NCI-H345 treated with DMSO at 0.1 percent for 48 hours (cell line): Measurements from ENCODE around the gene PCMT1.
"Not testable (repeated sequence)": the region's sequence is repeated elsewhere in the genome, so short reads cannot be mapped to it uniquely, and the experiment has no call there.

Experiments used
- DNase-seq: peaks from one replicate; lab custom pipeline; 2025; ENCODE audit not compliant: unreplicated experiment; lab: John Stamatoyannopoulos, UW

The PCMT1 gene

DNA sequence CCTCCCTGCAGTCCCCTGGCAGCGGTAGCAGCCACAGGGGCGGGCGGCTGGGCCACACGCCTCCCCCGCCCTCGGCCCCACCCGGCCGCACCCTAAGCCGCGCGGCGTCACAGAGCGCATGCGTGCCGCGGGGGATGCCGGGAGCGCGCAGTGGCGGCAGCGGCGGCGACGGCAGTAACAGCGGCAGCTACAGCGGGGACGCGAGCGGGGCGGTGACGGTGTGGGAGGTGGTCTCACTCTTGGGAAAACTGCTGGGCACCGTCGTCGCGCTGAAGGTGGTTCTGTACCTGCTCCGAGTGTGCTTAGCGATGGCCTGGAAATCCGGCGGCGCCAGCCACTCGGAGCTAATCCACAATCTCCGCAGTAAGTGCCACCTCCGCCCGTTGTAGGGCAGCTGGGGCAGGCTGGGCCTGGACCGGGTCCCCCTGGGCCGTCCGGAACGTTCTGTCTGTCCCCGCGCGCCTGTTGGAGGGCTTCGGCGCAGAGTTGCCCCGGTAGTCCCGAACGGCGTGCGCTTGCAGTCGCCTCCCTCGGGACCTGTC lies at the start of gene PCMT1:
Gene PCMT1 (plus strand): TSS at position 148 of the 542 bp plus-strand sequence. CDS start 161 bp downstream, at position 309.
- peak; percentile 75 for DNase-seq

DNA sequence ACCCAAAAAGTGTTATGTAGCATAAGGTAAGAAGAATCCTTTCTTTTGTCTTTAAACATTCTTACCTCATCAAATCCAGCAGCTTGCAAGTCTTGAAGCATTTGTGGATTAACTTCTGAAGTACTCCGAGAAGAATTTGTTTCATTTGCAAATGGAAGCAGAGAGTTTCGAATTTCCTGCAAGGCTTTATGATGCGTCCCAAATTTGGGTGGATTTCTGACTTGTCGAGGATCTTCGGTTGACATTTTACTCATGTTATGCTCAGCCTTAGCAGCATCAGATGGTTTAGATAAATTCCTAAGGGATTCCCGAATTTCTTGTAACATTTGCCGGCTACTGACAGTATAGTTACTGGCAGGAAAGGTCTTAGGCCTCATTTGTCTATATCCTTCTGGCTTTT lies 47.8 kb upstream of the PCMT1 start:
- DNase-seq: no peak

DNA sequence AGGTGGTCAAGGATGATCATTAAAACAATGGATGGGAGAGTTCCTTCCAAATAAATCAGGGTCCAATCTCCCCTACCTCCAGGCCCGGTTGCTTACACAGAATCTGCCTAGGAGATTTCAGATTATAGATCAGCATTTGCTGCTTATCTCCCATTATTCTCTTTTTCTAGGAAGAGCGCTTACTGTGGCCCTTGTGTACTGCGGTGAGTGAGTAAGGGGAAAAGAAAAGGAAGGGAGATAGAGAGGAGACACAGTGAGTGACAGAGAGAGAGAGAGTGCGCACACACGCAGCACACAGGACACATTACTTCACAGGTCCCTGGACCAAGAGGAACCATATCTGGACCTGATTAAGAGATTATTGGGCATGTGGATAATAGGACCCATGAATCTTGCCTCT lies 37.8 kb upstream of the PCMT1 start:
- DNase-seq: no peak

DNA sequence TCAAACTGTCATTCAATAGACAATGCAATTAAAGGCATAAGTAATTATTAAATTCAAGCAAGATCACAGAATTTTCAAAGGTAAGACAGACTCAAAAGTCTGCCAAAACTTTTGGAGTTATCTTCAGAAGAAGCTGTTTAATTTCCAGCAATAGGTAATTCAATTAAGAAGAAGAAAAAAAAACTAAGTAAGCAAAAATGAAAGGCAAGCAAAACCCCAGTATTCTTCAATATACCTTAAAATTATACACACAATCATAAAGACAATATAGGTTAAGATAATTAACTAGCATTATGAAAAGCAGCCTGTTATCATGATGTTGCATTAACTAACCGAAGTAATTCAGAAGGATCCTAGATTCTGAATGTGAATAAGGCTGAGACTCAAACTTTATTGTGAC lies 35.1 kb upstream of the PCMT1 start:
- no peak for DNase-seq

DNA sequence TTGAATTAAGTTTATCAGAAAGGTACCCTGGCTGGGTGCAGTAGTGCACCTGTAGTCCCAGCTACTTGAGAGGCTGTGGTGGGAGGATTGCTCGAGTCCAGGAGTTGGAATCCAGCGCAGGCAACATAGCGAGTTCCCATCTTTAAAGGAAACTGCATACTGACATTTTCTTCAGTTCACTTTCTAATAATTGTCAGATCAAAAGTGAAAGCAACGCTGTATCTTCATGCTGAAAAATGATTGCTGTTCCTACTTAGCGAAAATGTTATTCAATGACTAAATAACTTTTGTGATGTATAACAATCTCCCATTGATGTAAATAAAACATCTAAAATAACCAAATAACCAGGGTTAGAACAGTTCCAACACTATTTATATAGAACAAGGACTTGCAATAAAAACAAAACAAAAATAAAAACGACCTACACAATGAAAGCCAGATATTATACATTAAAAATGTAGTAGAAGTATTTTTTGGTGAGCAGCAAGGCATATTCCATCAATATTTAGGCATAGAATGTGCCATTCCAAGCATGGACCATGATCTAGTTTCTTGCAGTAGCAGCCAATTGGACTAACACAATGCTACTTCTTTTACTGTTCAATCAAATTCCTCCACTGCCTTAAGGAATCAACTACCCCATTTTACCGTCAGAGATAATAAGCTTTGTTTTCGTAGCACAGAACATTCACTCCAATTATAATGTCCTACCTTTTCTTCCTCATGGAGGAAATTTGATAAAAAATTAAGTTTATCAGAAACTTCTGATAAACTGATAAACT lies 33.2 kb upstream of the PCMT1 start:
- DNase-seq: no peak

DNA sequence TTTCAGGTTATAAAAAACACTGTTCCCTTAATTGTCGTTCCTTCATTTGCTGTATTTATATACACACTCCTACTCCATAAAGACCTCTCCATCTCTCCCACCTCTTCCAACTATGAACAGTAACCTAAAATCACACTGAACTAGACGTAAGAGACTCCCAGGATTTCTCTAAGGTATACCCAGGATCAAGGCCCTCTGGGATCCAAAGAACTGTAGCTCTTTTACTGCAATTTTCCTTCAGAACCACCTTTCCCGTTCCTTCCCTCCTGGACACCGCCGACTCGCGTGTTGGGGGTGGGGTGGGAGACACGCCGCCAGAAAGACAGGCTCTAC lies 32.3 kb upstream of the PCMT1 start:
- peak; percentile 54 for DNase-seq

DNA sequence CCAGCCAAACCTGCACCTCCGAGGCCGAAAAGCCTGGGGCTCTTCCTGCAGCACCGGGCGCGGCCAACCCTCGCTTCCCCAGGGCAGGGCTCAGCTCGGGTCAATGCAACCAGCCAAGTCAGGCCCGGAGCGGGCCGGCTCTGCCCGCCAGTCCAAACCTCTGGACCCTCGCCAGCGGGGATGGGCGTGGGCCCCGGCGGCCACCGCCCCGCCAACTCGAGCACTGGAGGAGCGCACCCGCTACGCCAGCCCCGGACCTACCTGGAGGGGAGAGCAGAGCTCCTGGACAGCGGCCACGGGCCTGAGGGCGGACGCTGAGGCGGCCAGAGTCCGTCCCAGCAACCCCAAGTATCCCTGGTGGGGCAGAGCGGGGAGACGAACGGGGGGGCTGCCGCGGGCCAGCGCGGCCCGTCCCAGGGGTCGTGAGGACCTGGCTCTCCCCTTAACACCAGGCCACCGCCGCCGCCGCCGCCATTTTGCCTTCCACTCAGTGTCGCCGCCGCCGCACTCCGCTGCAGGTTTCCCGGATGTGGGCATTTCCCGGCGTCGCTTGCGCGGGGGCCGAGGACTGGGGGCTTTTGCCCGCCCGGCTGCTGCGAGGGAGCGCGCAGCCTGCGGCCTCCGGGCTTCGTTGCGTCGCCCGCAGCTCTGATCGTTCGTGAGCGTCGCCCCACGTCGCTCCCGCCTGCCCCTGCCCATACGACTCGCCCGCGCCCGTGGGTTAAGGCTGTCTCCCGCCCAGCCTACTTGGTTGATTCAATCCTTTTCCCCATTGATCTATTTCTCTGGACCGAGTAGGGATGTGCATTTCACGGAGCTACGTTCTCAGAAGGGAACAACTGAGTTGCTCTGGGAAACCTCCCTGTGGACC lies 31.7 kb upstream of the PCMT1 start, which contains the start of gene LATS1:
Gene LATS1 (minus strand): TSS at position 514 of the 871 bp plus-strand sequence. CDS start 15,975 bp downstream, outside the sequence.
- DNase-seq: peak; percentile 79

DNA sequence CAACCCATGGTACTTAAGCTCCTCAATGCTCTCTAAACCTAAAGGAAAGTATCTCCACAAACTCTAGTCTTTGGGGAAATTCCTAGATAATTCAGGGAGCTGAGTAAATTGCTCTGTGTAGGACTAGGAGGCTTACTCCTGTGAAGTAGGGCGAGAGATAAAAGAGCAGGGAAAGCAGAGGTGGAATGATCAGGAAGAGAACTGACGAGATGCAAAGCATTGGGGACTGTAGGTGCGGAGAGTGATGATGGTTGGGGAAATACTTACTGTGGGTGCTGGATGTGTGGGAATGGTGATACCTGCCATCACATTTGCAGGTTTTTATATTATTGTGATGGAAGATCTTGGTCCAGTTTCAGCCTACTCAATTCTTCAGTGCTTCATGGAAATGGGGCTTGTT lies 30.0 kb upstream of the PCMT1 start:
- no peak for DNase-seq

DNA sequence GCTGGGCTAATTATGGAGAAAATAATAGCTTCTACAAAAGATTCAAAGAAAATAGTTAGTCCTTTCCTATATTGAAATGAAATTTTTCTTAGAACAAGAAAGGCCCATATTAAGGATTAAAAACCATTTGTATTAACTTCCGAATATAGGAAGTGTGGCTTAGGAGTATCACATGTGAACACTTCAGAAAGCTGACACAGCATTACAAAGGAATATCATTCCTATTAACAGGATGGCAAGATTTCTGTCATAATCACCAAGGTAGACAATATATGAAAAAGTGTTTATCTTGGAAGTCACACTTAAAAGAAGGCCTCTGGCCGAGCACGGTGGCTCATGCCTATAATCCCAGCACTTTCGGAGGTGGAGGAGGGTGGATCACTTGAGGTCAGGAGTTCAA lies 26.3 kb upstream of the PCMT1 start:
- no peak for DNase-seq

DNA sequence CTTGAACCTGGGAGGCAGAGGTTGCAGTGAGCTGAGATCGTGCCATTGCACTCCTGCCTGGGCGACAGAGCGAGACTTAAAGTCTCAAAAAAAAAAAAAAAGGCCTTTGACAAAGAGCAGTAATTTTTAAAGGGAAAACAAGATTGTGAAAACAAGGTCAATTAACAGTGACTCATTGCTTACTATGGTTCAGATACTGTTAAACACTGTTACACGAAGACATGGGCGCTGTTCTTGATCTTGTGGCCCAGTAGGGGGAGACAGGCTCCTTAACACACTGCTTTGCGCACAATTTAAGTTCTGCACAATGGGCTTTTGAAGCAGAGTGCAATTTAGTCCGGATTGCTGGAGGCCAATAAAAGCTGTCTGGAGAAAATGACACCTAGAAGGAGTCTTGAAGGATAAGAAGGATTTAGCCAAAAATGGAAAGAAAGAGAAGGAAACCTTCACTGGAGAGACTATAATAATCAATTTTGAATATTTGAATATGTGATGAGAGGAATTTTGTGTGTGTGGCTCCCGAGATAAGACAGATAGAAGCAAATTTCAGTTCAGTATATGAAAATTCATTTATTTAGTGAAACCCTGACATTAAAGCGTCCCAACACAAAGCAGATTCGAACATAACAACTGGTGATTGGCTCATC lies 25.6 kb upstream of the PCMT1 start:
- peak; percentile 6 for DNase-seq

DNA sequence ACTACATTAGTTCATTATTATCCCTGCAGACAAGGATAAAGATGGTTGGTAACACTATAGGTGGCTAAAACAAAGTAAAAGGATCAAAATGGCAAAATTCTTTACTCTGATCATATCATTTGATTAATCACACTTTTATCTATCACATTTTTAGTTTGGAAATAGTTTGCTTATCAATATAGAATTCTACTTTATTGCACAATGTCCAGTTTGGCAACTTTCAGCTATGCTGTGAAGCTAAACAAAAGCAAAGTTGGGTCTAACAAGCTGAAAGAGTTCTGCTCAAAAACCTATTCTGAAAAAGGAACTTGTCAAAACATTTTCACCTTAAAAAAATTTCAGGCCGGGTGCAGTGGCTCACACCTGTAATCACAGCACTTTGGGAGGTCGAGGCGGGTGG lies 23.8 kb upstream of the PCMT1 start:
- no peak for DNase-seq

DNA sequence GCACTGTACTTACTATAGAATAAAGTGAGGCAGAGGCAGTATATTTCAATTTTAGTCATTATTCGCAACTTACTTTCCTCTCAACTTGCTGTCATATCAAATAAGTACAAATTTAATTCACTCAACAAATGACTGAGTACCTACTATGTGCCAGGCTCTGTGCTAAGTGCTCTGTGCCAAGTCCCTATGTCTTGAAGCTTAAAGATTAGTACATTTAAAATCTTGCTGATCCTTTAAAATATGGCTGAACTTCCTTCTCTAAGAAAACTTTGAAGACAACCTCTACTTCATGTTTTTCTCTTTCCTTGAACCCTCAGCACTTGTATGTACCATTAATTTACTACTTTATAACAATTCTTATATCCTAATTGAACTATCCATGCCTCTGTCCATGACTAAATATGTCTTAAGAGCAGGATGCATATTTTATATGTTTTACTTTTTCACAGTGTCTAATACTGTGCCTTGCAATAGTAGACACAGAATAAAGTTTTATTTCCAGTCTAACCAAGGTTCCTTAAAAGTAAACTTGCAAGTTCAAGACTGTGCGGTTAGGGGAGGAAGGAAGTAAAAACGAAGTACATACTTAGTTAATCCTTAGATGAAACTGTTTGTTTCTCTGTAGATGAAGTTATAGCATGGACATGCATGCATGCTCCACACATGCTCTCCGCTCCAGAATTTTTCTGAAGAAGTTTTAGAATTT lies 21.6 kb upstream of the PCMT1 start:
- DNase-seq: no peak

DNA sequence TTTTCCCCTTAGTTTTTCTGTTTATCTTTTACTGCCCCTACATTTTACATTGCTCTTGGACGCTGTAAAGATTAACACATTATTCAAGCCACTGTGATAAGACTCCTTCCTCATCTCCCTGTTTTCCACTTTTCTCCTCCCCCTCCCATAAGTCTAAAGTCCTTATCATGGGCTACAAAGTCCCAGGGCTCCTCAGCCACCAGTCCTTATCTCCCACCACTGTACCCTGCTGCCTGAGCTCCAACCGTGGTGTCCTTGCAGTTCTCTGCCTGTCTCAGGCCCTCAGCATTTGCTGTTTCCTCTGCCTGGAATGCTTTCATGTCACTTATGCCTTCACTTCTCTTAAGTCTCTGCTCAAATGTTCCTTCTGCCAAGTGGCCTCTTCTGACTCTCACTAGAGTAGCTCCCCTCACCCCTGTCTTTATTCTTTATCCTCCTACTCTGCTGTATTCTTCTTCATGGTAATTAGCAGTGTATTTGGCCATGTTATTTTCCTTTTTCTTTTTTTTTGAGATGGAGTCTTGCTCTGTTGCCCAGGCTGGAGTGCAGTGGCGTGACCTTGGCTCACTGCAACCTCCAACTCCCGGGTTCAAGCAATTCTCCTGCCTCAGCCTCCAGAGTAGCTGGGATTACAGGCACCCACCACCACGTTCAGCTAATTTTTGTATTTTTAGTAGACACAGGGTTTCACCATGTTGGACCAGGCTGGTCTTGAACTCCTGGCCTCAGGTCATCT lies 20.9 kb upstream of the PCMT1 start:
- DNase-seq: no peak

DNA sequence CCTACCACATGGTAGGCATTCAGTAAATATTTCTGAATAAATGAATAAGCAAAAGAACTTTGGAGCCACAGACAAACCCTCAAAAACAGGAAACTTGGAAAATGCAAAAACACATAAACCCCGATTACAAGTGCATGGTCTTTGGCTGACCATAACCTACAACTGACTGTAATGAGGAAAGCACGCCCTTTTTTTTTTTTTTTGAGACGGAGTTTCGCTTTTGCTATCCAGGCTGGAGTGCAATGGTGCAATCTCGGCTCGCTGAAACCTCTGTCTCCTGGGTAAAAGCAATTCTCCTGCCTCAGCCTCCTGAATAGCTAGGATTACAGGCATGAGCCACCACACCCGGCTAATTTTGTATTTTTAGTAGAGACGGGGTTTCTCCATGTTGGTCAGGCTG lies 19.7 kb upstream of the PCMT1 start:
- DNase-seq: no peak

DNA sequence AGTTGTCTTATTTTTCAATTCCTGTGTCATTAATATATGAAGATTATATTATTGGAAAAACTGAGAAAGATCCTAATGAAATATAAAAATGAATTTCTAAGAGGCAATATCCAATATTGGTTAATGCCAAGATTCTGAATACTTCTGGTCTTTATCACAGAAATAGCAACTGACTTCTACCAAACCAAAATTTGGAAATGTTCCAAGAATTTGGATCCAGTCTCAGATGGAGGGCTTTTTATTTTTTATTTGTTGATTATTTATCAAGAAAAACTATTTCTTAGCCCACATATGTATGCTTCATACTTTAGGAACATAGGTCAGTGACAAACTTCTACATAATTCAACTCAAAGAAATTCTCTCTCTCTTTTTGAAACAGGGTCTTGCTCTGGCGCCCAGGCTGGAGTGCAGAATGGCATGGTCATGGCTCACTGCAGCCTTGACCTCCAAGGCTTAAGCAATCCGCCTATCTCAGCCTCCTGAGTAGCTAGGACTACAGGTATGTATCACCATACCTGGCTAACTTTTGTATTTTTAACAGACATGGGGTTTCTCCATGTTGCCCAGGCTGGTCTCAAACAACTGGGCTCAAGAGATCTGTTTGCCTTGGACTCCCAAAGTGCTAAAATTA lies 16.3 kb upstream of the PCMT1 start:
- DNase-seq: no peak

DNA sequence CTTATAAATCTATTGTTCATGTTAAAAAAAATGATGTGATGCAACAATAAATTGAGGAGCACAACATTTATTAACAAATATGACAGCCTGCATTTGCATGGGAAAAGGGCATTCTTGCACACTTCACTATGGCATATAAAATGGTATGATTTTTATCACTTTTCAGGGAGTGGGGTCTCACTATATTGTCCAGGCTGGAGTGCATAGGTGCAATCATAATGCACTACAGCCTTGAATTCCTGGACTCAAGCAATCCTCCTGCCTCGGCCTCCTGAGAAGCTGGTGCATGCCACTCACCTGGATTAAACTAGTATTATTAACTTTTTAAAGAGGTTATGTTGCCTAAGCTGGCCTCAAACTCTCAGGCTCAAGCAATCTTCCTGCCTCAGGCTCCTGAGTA lies 14.6 kb upstream of the PCMT1 start:
- no peak for DNase-seq

DNA sequence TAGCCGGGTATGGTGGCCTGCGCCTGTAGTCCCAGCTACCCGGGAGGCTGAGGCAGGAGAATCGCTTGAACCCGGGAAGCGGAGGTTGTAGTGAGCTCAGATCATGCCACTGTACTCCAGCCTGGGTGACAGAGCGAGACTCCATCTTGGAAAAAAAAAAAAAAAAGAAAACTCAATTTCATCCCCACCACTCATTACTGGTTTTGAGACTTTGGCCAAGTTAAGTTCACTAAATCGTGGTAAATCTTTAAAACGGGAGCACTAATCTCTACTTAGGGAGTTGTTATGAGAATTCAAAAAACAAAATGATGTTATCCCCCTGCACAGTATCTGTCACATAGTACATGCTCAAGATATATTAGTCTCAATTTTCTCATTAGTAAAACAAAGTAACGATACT lies 4.3 kb upstream of the PCMT1 start:
- not testable (repeated sequence) for DNase-seq

DNA sequence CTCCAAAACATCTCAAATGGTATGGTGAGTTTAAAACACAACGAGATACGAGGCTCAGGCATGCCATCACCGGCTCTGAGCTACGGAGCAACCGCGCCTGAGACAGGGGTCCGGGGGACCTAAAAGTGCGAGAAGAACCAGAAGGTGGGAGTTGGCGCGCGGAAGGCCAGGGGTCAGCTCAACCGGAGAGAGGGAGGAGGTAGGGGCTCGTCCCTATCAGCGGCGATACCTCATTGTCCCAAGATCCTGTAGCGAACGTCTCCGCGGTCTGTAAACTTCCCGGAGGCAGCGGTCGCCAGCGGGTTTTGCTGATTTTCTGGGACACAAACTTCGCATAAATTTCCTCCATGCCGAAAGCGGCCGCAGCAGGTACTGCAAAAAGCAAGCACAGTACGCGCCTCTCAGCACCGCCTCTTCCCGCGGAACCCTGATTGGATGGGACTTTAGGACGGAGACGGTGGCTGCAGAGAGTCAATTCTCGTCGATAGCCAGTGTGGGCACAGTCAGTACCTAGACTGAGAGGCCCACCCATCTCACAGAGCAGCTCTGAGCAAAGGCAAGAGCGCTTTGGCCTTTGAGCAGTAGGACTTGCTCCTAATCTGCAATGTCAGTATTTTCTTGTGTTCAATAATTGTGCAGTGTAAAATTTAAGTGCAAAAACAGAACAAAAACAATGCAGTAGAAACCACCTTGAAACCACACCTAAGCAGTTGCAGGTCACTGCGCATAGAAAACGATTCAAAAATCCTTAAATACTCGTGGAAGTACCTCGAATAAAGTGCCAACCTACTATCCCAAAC lies 3.2 kb upstream of the PCMT1 start, which contains the start of gene NUP43:
Gene NUP43 (minus strand): TSS at position 383 of the 800 bp plus-strand sequence. CDS start 34 bp downstream, at position 349.
- peak; percentile 87 for DNase-seq
